ENCODE results near the gene SHMT2.
"Not testable (repeated sequence)": the region's sequence is repeated elsewhere in the genome, so short reads cannot be mapped to it uniquely, and the experiment has no call there.

Gene SHMT2

GRCh38 chr12:57272337-57273151 is 43.0 kb downstream of the SHMT2 start:
- H3K14ac ChIP-seq (ENCODE audit: low read length in 2 of 2), result no peak overlapping the region
- H3K18ac ChIP-seq (ENCODE audit: low read depth in 1 of 2, low read length in 2 of 2), result no peak overlapping the region
- no peaks in the 10 kb centered on the region for H3K9me3 ChIP-seq (ENCODE audit: control insufficient read depth, low read length)
- peak overlapping the region; percentile 40 for H3K9ac ChIP-seq (ENCODE audit: low read length)
- no peak overlapping the region for H2BK12ac ChIP-seq (ENCODE audit: low read length in 2 of 2)
- no peak overlapping the region for H3K27ac ChIP-seq (ENCODE audit: low read length, poor library complexity, severe bottlenecking)
- DNase-seq, result peak; percentile 70
- H2AK5ac ChIP-seq (ENCODE audit: low read length, severe bottlenecking), result no peak overlapping the region
- no peak overlapping the region for H2BK5ac ChIP-seq (ENCODE audit: low read depth, low read length, poor library complexity, severe bottlenecking)
- no peak overlapping the region for H3K23ac ChIP-seq (ENCODE audit: low read length in 2 of 2)
- no peak overlapping the region for H3K4me2 ChIP-seq (ENCODE audit: low read length, poor library complexity, severe bottlenecking)
- H2BK120ac ChIP-seq (ENCODE audit: low read depth, low read length), result no peak overlapping the region
- no peaks in the 10 kb centered on the region for H3K4me1 ChIP-seq (ENCODE audit: control insufficient read depth, insufficient read depth, low read depth, low read length)
- H3K27me3 ChIP-seq (ENCODE audit: control insufficient read depth in 1 of 2, insufficient read depth in 1 of 2, low read length in 2 of 2), result no peaks in the 10 kb centered on the region
- no peak overlapping the region for H2AFZ ChIP-seq (ENCODE audit: low read depth, low read length)
- H2BK15ac ChIP-seq (ENCODE audit: low read depth, poor library complexity, severe bottlenecking), result no peak overlapping the region
- peaks cover 14 to 49% of the 10 kb centered on the region in 2 experiments for H3K36me3 ChIP-seq (ENCODE audit: control insufficient read depth in 1 of 2, insufficient read depth in 2 of 2, low read depth in 1 of 2, low read length in 2 of 2)
- H4K8ac ChIP-seq (ENCODE audit: low read length), result no peak overlapping the region
- H3K79me1 ChIP-seq (replicated peaks; ENCODE audit: low read length, poor library complexity, severe bottlenecking), result no peaks in the 10 kb centered on the region
- no peak overlapping the region for H3K4me3 ChIP-seq (ENCODE audit: insufficient read depth in 1 of 2, low read depth in 1 of 2, low read length in 2 of 2)
- WGBS, result 64% methylated on average over 7 of the region's 7 CpGs
- no peak overlapping the region for H4K91ac ChIP-seq (ENCODE audit: low read length)
- H3K4ac ChIP-seq (ENCODE audit: low read depth in 1 of 2, low read length in 2 of 2), result no peak overlapping the region

GRCh38 chr12:57273516-57273915 is 44.0 kb downstream of the SHMT2 start:
- H3K4me3 ChIP-seq (ENCODE audit: insufficient read depth in 1 of 2, low read depth in 1 of 2, low read length in 2 of 2), result no peak overlapping the region
- H3K23ac ChIP-seq (ENCODE audit: low read length in 2 of 2), result no peak overlapping the region
- H2BK5ac ChIP-seq (ENCODE audit: low read depth, low read length, poor library complexity, severe bottlenecking), result no peak overlapping the region
- no peak overlapping the region for H3K27ac ChIP-seq (ENCODE audit: low read length, poor library complexity, severe bottlenecking)
- H2AK5ac ChIP-seq (ENCODE audit: low read length, severe bottlenecking), result no peak overlapping the region
- H3K4ac ChIP-seq (ENCODE audit: low read depth in 1 of 2, low read length in 2 of 2), result no peak overlapping the region
- H3K4me2 ChIP-seq (ENCODE audit: low read length, poor library complexity, severe bottlenecking), result no peak overlapping the region
- no peak overlapping the region for H2BK12ac ChIP-seq (ENCODE audit: low read length in 2 of 2)
- no peaks in the 10 kb centered on the region for H3K79me1 ChIP-seq (replicated peaks; ENCODE audit: low read length, poor library complexity, severe bottlenecking)
- no peak overlapping the region for H3K9ac ChIP-seq (ENCODE audit: low read length)
- no peaks in the 10 kb centered on the region for H3K4me1 ChIP-seq (ENCODE audit: control insufficient read depth, insufficient read depth, low read depth, low read length)
- H3K18ac ChIP-seq (ENCODE audit: low read depth in 1 of 2, low read length in 2 of 2), result no peak overlapping the region
- H2BK120ac ChIP-seq (ENCODE audit: low read depth, low read length), result no peak overlapping the region
- H3K36me3 ChIP-seq (ENCODE audit: control insufficient read depth in 1 of 2, insufficient read depth in 2 of 2, low read depth in 1 of 2, low read length in 2 of 2), result peaks cover 13 to 49% of the 10 kb centered on the region in 2 experiments
- no peak overlapping the region for H4K91ac ChIP-seq (ENCODE audit: low read length)
- no peak overlapping the region for H4K8ac ChIP-seq (ENCODE audit: low read length)
- no peak overlapping the region for H3K14ac ChIP-seq (ENCODE audit: low read length in 2 of 2)
- no peaks in the 10 kb centered on the region for H3K9me3 ChIP-seq (ENCODE audit: control insufficient read depth, low read length)
- no peak overlapping the region for H2AFZ ChIP-seq (ENCODE audit: low read depth, low read length)
- no peaks in the 10 kb centered on the region for H3K27me3 ChIP-seq (ENCODE audit: control insufficient read depth in 1 of 2, insufficient read depth in 1 of 2, low read length in 2 of 2)
- no peak for DNase-seq
- no peak overlapping the region for H2BK15ac ChIP-seq (ENCODE audit: low read depth, poor library complexity, severe bottlenecking)

- not testable (repeated sequence) for H4K8ac ChIP-seq (ENCODE audit: low read length); H3K14ac ChIP-seq (ENCODE audit: low read length in 2 of 2); H2BK120ac ChIP-seq (ENCODE audit: low read depth, low read length); H3K27ac ChIP-seq (ENCODE audit: low read length, poor library complexity, severe bottlenecking); H2AK5ac ChIP-seq (ENCODE audit: low read length, severe bottlenecking); H3K27me3 ChIP-seq (ENCODE audit: control insufficient read depth in 1 of 2, insufficient read depth in 1 of 2, low read length in 2 of 2); H3K9me3 ChIP-seq (ENCODE audit: control insufficient read depth, low read length); H3K9ac ChIP-seq (ENCODE audit: low read length); H3K18ac ChIP-seq (ENCODE audit: low read depth in 1 of 2, low read length in 2 of 2); H2BK5ac ChIP-seq (ENCODE audit: low read depth, low read length, poor library complexity, severe bottlenecking); H3K79me1 ChIP-seq (replicated peaks; ENCODE audit: low read length, poor library complexity, severe bottlenecking); DNase-seq; H4K91ac ChIP-seq (ENCODE audit: low read length); H2AFZ ChIP-seq (ENCODE audit: low read depth, low read length); H3K4me2 ChIP-seq (ENCODE audit: low read length, poor library complexity, severe bottlenecking); H2BK12ac ChIP-seq (ENCODE audit: low read length in 2 of 2); H3K4ac ChIP-seq (ENCODE audit: low read depth in 1 of 2, low read length in 2 of 2); H3K23ac ChIP-seq (ENCODE audit: low read length in 2 of 2); H3K4me1 ChIP-seq (ENCODE audit: control insufficient read depth, insufficient read depth, low read depth, low read length); H3K4me3 ChIP-seq (ENCODE audit: insufficient read depth in 1 of 2, low read depth in 1 of 2, low read length in 2 of 2); H2BK15ac ChIP-seq (ENCODE audit: low read depth, poor library complexity, severe bottlenecking)
- WGBS, result 99% methylated on average over 5 of the region's 6 CpGs
- peaks cover 3 to 41% of the 10 kb centered on the region in 2 experiments for H3K36me3 ChIP-seq (ENCODE audit: control insufficient read depth in 1 of 2, insufficient read depth in 2 of 2, low read depth in 1 of 2, low read length in 2 of 2)
Observed at GRCh38 chr12:57276233-57276632, 46.7 kb downstream of the SHMT2 start.

- 87% methylated on average over 3 of the region's 4 CpGs for WGBS
- Histone ChIP-seq H3K4me3 (ENCODE audit: insufficient read depth in 1 of 2, low read depth in 1 of 2, low read length in 2 of 2) (no peak overlapping the region), H3K18ac (ENCODE audit: low read depth in 1 of 2, low read length in 2 of 2) (no peak overlapping the region), H4K91ac (ENCODE audit: low read length) (no peak overlapping the region), H3K4ac (ENCODE audit: low read depth in 1 of 2, low read length in 2 of 2) (no peak overlapping the region), H2BK12ac (ENCODE audit: low read length in 2 of 2) (no peak overlapping the region), H3K9ac (ENCODE audit: low read length) (peak overlapping the region; percentile 19), H3K9me3 (ENCODE audit: control insufficient read depth, low read length) (no peaks in the 10 kb centered on the region), H3K23ac (ENCODE audit: low read length in 2 of 2) (no peak overlapping the region), H2BK5ac (ENCODE audit: low read depth, low read length, poor library complexity, severe bottlenecking) (no peak overlapping the region), H3K27me3 (ENCODE audit: control insufficient read depth in 1 of 2, insufficient read depth in 1 of 2, low read length in 2 of 2) (no peaks in the 10 kb centered on the region), H2BK120ac (ENCODE audit: low read depth, low read length) (no peak overlapping the region), H3K14ac (ENCODE audit: low read length in 2 of 2) (no peak overlapping the region), H3K27ac (ENCODE audit: low read length, poor library complexity, severe bottlenecking) (no peak overlapping the region), H3K4me2 (ENCODE audit: low read length, poor library complexity, severe bottlenecking) (no peak overlapping the region), H2BK15ac (ENCODE audit: low read depth, poor library complexity, severe bottlenecking) (no peak overlapping the region), H3K79me1 (replicated peaks; ENCODE audit: low read length, poor library complexity, severe bottlenecking) (no peaks in the 10 kb centered on the region), H4K8ac (ENCODE audit: low read length) (no peak overlapping the region), H3K36me3 (ENCODE audit: control insufficient read depth in 1 of 2, insufficient read depth in 2 of 2, low read depth in 1 of 2, low read length in 2 of 2) (peaks cover 5 to 39% of the 10 kb centered on the region in 2 experiments), H2AK5ac (ENCODE audit: low read length, severe bottlenecking) (no peak overlapping the region), H3K4me1 (ENCODE audit: control insufficient read depth, insufficient read depth, low read depth, low read length) (peaks cover 3% of the 10 kb centered on the region), H2AFZ (ENCODE audit: low read depth, low read length) (no peak overlapping the region)
- DNase-seq, result peak; percentile 45
Observed at GRCh38 chr12:57276935-57277563, 47.5 kb downstream of the SHMT2 start.

Measured in mesenchymal stem cell (in vitro differentiated cells and primary cell).